Esophagus (tissue), 2 donors: ENCODE data around the gene ELL. TPM values are rescaled to one million over a fixed set of nuclear protein-coding genes. Genes with fewer than 3 reads are reported as not detected.
"Not testable (repeated sequence)": the region's sequence is repeated elsewhere in the genome, so short reads cannot be mapped to it uniquely, and the experiment has no call there.

Experiments
- H3K27ac ChIP-seq, 2 donors: one replicate each; pipeline ENCODE4 v1.5.1; 2013; ENCODE audit warnings: low read depth in 2 of 2, mild to moderate bottlenecking in 2 of 2, inconsistent platforms in 1 of 2, low read length in 1 of 2, moderate library complexity in 1 of 2
- H3K27me3 ChIP-seq, 2 donors: one replicate each; pipeline ENCODE4 v1.6.1; 2013; ENCODE audit warnings: low read length in 2 of 2, control low read depth in 1 of 2, mild to moderate bottlenecking in 1 of 2; ENCODE audit not compliant: insufficient read depth in 2 of 2, control insufficient read depth in 1 of 2
- H3K36me3 ChIP-seq, 2 donors: one replicate each; pipeline ENCODE4 v1.6.1; 2013; ENCODE audit warnings: low read length in 1 of 2; ENCODE audit not compliant: control insufficient read depth in 2 of 2, insufficient read depth in 2 of 2
- H3K4me1 ChIP-seq, 2 donors: one replicate each; pipeline ENCODE4 v1.6.1; 2013; ENCODE audit warnings: low read length in 1 of 2; ENCODE audit not compliant: control insufficient read depth in 2 of 2, insufficient read depth in 2 of 2
- H3K4me3 ChIP-seq, 2 donors: one replicate each; pipeline ENCODE4 v1.5.1; 2013; ENCODE audit warnings: low read length in 2 of 2, mild to moderate bottlenecking in 2 of 2, low read depth in 1 of 2, moderate library complexity in 1 of 2
- H3K9me3 ChIP-seq, 2 donors: one replicate each; pipeline ENCODE4 v1.6.1; 2013; ENCODE audit warnings: mild to moderate bottlenecking in 2 of 2, low read depth in 1 of 2, low read length in 1 of 2, moderate library complexity in 1 of 2; ENCODE audit not compliant: control insufficient read depth in 2 of 2, insufficient read depth in 1 of 2
- WGBS, 2 donors: extraction: QIAGEN DNeasy Blood & Tissue Kit; methylation state at CpG; one replicate each; pipeline ENCODE4 v1.1.7; 2013; 5-methylcytosine and 5-hydroxymethylcytosine counted together
- polyA plus RNA-seq, 2 donors: library from polyadenylated mRNA; stranded (reverse); fragments of 200-250 nt; gene quantifications; one replicate each; pipeline ENCODE4 v1.2.3, GENCODE V29; 2013
- donor health status: healthy with polysubstance abuse.
- donor health status: Bipolar disorder and iron deficiency.

ELL gene
- polyA plus RNA-seq, 2 donors, result 7.1 to 9.1 TPM

DNA sequence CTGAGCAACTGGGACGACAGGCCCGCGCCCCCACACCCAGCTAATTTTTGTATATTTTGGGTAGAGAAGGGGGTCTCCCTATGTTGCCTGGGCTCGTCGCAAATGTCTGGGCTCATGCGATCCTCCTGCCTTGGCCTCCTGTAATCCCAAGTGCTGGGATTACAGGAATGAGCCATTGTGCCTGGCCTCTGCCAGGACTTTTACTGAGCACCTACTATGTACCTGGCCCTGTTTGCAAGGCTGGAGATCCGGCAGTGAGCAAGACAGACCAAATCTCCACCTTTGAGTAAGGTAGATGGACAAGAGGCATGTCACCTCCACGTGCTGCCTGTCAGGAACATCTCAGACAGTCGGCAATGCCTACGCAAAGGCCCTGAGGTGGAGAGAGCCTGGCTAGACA lies 14.6 kb upstream of the ELL start:
- Histone ChIP-seq H3K4me1 (no peaks in the 10 kb centered on the region), H3K4me3 (no peak overlapping the region), H3K27me3 (no peaks in the 10 kb centered on the region), H3K9me3 (no peaks in the 10 kb centered on the region), H3K27ac (no peak overlapping the region), H3K36me3 (peaks cover 7 to 59% of the 10 kb centered on the region in 2 donors)
- WGBS, 2 donors, result 94 to 95% methylated on average over 10 of the region's 10 CpGs

GRCh38 chr19:18533058-18533457 lies 11.2 kb upstream of the ELL start:
- H3K27ac ChIP-seq, result no peak overlapping the region
- peaks cover 7 to 44% of the 10 kb centered on the region in 2 donors for H3K36me3 ChIP-seq
- H3K9me3 ChIP-seq, result no peaks in the 10 kb centered on the region
- no peak overlapping the region for H3K4me3 ChIP-seq
- WGBS, 2 donors, result 92 to 94% methylated on average over 4 of the region's 4 CpGs
- H3K27me3 ChIP-seq, result no peaks in the 10 kb centered on the region
- H3K4me1 ChIP-seq, result no peaks in the 10 kb centered on the region

DNA sequence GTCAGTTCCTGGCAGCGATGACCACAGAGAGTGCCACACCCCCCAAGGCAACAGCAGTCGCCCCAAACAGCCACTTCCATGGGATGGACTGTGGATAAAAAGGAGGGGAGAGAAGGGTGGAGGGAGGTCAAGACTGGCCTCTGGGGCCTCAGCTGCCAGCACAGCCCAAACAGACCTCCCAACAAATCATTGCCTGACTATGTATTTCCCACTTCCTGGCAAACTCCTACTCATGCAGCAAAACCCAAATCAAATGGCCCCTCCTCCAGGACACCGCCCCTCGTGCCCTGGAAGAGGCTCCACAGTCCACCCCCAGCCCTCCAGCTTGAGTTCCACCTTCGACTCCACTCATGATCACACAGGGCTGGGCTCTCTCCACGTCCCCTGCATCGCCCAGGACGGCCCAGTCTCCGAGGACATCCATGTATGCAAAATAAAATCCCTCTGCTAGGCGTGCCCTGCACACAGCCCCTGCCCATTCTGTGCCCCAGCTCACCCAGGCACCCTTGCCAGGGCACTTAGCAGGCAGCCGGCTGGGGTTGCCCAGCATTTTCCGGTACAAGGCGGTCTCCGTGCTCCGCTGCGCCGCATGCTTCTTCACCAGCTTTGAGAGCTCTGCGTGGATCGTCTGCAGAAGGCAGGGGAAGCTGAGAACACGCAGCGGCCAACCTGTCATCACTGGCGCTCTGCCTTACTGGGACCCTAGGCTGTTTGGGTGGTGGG lies 10.5 kb upstream of the ELL start:
- no peak overlapping the region for H3K27ac ChIP-seq
- H3K36me3 ChIP-seq, result peaks cover 7 to 38% of the 10 kb centered on the region in 2 donors
- H3K4me3 ChIP-seq, result no peak overlapping the region
- no peaks in the 10 kb centered on the region for H3K27me3 ChIP-seq
- WGBS, 2 donors, result 96 to 98% methylated on average over 22 of the region's 22 CpGs
- no peaks in the 10 kb centered on the region for H3K4me1 ChIP-seq
- H3K9me3 ChIP-seq, result no peaks in the 10 kb centered on the region

GRCh38 chr19:18531485-18531884 lies 9.6 kb upstream of the ELL start:
- Histone ChIP-seq H3K27me3 (no peaks in the 10 kb centered on the region), H3K36me3 (peaks cover 7 to 31% of the 10 kb centered on the region in 2 donors), H3K4me1 (no peaks in the 10 kb centered on the region), H3K9me3 (no peaks in the 10 kb centered on the region), H3K27ac (no peak overlapping the region), H3K4me3 (no peak overlapping the region)
- WGBS, 2 donors, result 95 to 96% methylated on average over 9 of the region's 9 CpGs

- no peak overlapping the region for H3K4me3 ChIP-seq
- H3K27ac ChIP-seq, result no peak overlapping the region
- H3K9me3 ChIP-seq, result no peaks in the 10 kb centered on the region
- H3K27me3 ChIP-seq, result no peaks in the 10 kb centered on the region
- H3K4me1 ChIP-seq, result no peaks in the 10 kb centered on the region
- WGBS, 2 donors, result 71 to 79% methylated on average over 7 of the region's 7 CpGs
- H3K36me3 ChIP-seq, result peaks cover 7 to 23% of the 10 kb centered on the region in 2 donors
These were observed 7.9 kb upstream of the ELL start for GRCh38 chr19:18529782-18530181.

- no peak overlapping the region for H3K27ac ChIP-seq
- H3K36me3 ChIP-seq, result peaks cover 0 to 2% of the 10 kb centered on the region in 2 donors
- no peaks in the 10 kb centered on the region for H3K4me1 ChIP-seq
- no peak overlapping the region for H3K4me3 ChIP-seq
- H3K27me3 ChIP-seq, result no peaks in the 10 kb centered on the region
- WGBS, 2 donors, result 76 to 81% methylated on average over 9 of the region's 9 CpGs
- no peaks in the 10 kb centered on the region for H3K9me3 ChIP-seq
These were observed 4.4 kb upstream of the ELL start for GRCh38 chr19:18526316-18526715.

- no peak overlapping the region for H3K27ac ChIP-seq
- H3K36me3 ChIP-seq, result no peaks in the 10 kb centered on the region
- no peaks in the 10 kb centered on the region for H3K27me3 ChIP-seq
- H3K4me1 ChIP-seq, result no peaks in the 10 kb centered on the region
- no peaks in the 10 kb centered on the region for H3K9me3 ChIP-seq
- 85 to 90% methylated on average over 9 of the region's 9 CpGs for WGBS, 2 donors
- H3K4me3 ChIP-seq, result no peak overlapping the region
These were observed 2.0 kb upstream of the ELL start for GRCh38 chr19:18523841-18524240.

GRCh38 chr19:18522862-18523440 lies 1.1 kb upstream of the ELL start:
- not testable (repeated sequence) for H3K27me3 ChIP-seq, H3K9me3 ChIP-seq, H3K36me3 ChIP-seq, H3K27ac ChIP-seq, H3K4me3 ChIP-seq, H3K4me1 ChIP-seq
- 62 to 64% methylated on average over 19 of the region's 19 CpGs for WGBS, 2 donors

- Histone ChIP-seq H3K27ac (peak overlapping the region; percentile 96 to 98), H3K27me3 (no peaks in the 10 kb centered on the region), H3K36me3 (no peaks in the 10 kb centered on the region), H3K4me3 (peak overlapping the region; percentile 83 to 93), H3K4me1 (no peaks in the 10 kb centered on the region), H3K9me3 (no peaks in the 10 kb centered on the region)
- WGBS, 2 donors, result 1% methylated on average over 51 of the region's 51 CpGs
These were observed 423 bp upstream of the ELL start for GRCh38 chr19:18522124-18522861.
